Kidney (tissue), 14 donors: Measurements from ENCODE around the gene GJD4. TPM values are rescaled to one million over a fixed set of nuclear protein-coding genes. Genes with fewer than 3 reads are reported as not detected.

Source experiments
- DNase-seq, 5 donors: peaks; one replicate each; pipeline ENCODE4 v3.0.0-alpha.2; 2013 to 2020
- FAIRE-seq: peaks from 2 replicates; lab custom pipeline; 2012; peaks lifted over from hg19 to GRCh38; lab: Jason Lieb, UNC
- H3K27ac ChIP-seq, 2 donors: one replicate each; pipeline ENCODE4 v1.7.0; 2013; ENCODE audit warnings: low read depth in 2 of 2, low read length in 2 of 2, inconsistent platforms in 1 of 2
- H3K27me3 ChIP-seq: one replicate; pipeline ENCODE4 v1.7.1; 2013; ENCODE audit warnings: low read length, inconsistent platforms; ENCODE audit not compliant: control insufficient read depth, insufficient read depth
- H3K36me3 ChIP-seq, 3 donors: one replicate each; pipeline versions ENCODE4 v1.7.0 to v1.7.1; 2013; ENCODE audit warnings: low read length in 3 of 3, control low read depth in 1 of 3, inconsistent platforms in 1 of 3; ENCODE audit not compliant: insufficient read depth in 3 of 3, control insufficient read depth in 2 of 3
- H3K4me1 ChIP-seq, 3 donors: one replicate each; pipeline versions ENCODE4 v1.7.0 to v1.7.1; 2013; ENCODE audit warnings: low read length in 3 of 3, inconsistent platforms in 1 of 3, low read depth in 1 of 3; ENCODE audit not compliant: control insufficient read depth in 2 of 3, insufficient read depth in 2 of 3
- H3K4me3 ChIP-seq, 3 donors: one replicate each; pipeline versions ENCODE4 v1.7.0 to v1.8.1; 2013; ENCODE audit warnings: low read length in 3 of 3, control low read depth in 1 of 3, inconsistent platforms in 1 of 3
- H3K9ac ChIP-seq, 3 donors: one replicate each; pipeline versions ENCODE4 v1.7.0 to v1.7.1; 2013; ENCODE audit warnings: low read length in 3 of 3, control low read depth in 1 of 3, inconsistent platforms in 1 of 3
- H3K9me3 ChIP-seq, 3 donors: one replicate each; pipeline versions ENCODE4 v1.7.0 to v1.7.1; 2013; ENCODE audit warnings: low read length in 3 of 3, control low read depth in 1 of 3, inconsistent platforms in 1 of 3; ENCODE audit not compliant: control insufficient read depth in 2 of 3, insufficient read depth in 1 of 3
- CTCF ChIP-seq: IDR thresholded peaks from 3 replicates; pipeline ENCODE4 v1.5.1; 2012; ENCODE audit warnings: mild to moderate bottlenecking, moderate library complexity, borderline replicate concordance; ENCODE audit not compliant: insufficient read depth; ENCODE audit errors: extremely low read depth
- intact Hi-C: fragments of 100-400 bp; cut with DNase I; formaldehyde crosslinking; loops from one replicate; pipeline ENCODE4 v1.11.1; 2022
- polyA plus RNA-seq: library from polyadenylated mRNA; stranded (reverse); fragments of 350-450 nt; fragmentation: Illumina TruSeq; extraction: RNeasy Lipid Tissue Mini Kit (QIAGEN cat#74804); gene quantifications from one replicate; pipeline ENCODE4 v1.2.3, GENCODE V29; 2014; ENCODE audit warnings: low read depth, low replicate concordance; ENCODE audit not compliant: insufficient read depth
- total RNA-seq: library from RNA; stranded (reverse); fragmentation: NEBNext Ultra II Directional; extraction: Animal tissue kit (Norgen Biotek cat#: 25700); gene quantifications from one replicate; pipeline ENCODE4 v1.2.1, GENCODE V29; 2021
- donor health status: control.
- donor health status: control.
- donor health status: control.
- donor health status: control.
- donor health status: control.
- donor health status: DM: yes; HTN: yes; CAD: no.
- donor health status: Normal renal cell carcinoma (clear cell type).

The GJD4 gene
- total and polyA plus RNA-seq, 2 donors from 2014 or later, result not detected

- Histone ChIP-seq H3K4me3 (no peak overlapping the region), H3K4me1 (peaks cover 0 to 3% (median 0%) of the 10 kb centered on the region in 3 donors), H3K9me3 (no peaks in the 10 kb centered on the region), H3K27me3 (no peaks in the 10 kb centered on the region), H3K36me3 (peaks cover 4 to 7% (median 4%) of the 10 kb centered on the region in 3 donors), H3K9ac (no peak overlapping the region), H3K27ac (no peak overlapping the region)
- intact Hi-C loops, result no loop called here
- FAIRE-seq (no peak), DNase-seq (no peak)
- TF ChIP-seq CTCF, result no peak
These were observed 45.7 kb upstream of the GJD4 start for GRCh38 chr10:35559416-35559815.

- Histone ChIP-seq H3K9ac (no peak overlapping the region), H3K27me3 (no peaks in the 10 kb centered on the region), H3K4me1 (peaks cover 0 to 6% (median 0%) of the 10 kb centered on the region in 3 donors), H3K27ac (no peak overlapping the region), H3K4me3 (no peak overlapping the region), H3K9me3 (no peaks in the 10 kb centered on the region), H3K36me3 (peaks cover 0 to 4% (median 0%) of the 10 kb centered on the region in 3 donors)
- FAIRE-seq (no peak), DNase-seq (no peak)
- intact Hi-C loops, result no loop called here
- no peak for TF ChIP-seq CTCF
These were observed 43.4 kb upstream of the GJD4 start for GRCh38 chr10:35561715-35562114.

GRCh38 chr10:35562427-35562826 lies 42.7 kb upstream of the GJD4 start:
- DNase-seq, result no peak
- intact Hi-C loops, result no loop called here

More at GRCh38 chr10:35562427-35562826, 42.7 kb upstream of the GJD4 start:
- Histone ChIP-seq H3K4me1 (peaks cover 0 to 6% (median 0%) of the 10 kb centered on the region in 3 donors), H3K9me3 (no peaks in the 10 kb centered on the region), H3K27me3 (no peaks in the 10 kb centered on the region), H3K9ac (no peak overlapping the region), H3K4me3 (no peak overlapping the region), H3K36me3 (peaks cover 0 to 6% (median 0%) of the 10 kb centered on the region in 3 donors), H3K27ac (no peak overlapping the region)
- TF ChIP-seq CTCF, result no peak
- FAIRE-seq, result no peak
